Measurements from ENCODE around the gene GBE1. TPM values are rescaled to one million over a fixed set of nuclear protein-coding genes. Genes with fewer than 3 reads are reported as not detected.

GBE1 gene
- polyA plus RNA-seq, 1 experiment, result 37.0 TPM

DNA sequence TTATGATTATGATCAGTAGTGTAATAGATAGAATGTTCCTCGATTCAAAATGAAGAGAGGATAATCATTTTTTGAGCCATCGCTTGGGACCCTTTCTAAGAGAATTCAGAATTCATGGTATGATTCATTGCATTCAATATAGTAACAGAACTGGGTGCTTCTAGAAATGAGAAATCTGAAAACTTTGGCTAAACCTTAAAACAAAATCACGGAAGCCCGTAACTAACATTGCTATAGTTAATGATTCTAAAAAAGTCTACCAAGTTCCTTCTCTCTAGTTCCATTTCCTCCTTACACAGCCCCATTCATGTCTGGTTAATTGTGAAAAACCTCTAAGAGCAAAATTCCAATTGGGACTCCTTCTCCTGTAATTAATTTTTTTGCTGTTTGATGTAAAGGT, 217.1 kb downstream of the GBE1 start:
- no peaks in the 10 kb centered on the region for H3K36me3 ChIP-seq (ENCODE audit: control insufficient read depth, insufficient read depth, low read length)
- no peaks in the 10 kb centered on the region for H3K27me3 ChIP-seq (ENCODE audit: control insufficient read depth, insufficient read depth, low read length)
- CTCF ChIA-PET, result interaction anchor here (1.3 kb wide), 1 partner anchor 20 kb away, joined by 3 read pairs; no protein-coding TSS in a partner anchor
- POLR2A ChIA-PET, result no interaction called here
- DNase-seq (ENCODE audit: low read depth), result no peak
- TF ChIP-seq, protein P1, sequence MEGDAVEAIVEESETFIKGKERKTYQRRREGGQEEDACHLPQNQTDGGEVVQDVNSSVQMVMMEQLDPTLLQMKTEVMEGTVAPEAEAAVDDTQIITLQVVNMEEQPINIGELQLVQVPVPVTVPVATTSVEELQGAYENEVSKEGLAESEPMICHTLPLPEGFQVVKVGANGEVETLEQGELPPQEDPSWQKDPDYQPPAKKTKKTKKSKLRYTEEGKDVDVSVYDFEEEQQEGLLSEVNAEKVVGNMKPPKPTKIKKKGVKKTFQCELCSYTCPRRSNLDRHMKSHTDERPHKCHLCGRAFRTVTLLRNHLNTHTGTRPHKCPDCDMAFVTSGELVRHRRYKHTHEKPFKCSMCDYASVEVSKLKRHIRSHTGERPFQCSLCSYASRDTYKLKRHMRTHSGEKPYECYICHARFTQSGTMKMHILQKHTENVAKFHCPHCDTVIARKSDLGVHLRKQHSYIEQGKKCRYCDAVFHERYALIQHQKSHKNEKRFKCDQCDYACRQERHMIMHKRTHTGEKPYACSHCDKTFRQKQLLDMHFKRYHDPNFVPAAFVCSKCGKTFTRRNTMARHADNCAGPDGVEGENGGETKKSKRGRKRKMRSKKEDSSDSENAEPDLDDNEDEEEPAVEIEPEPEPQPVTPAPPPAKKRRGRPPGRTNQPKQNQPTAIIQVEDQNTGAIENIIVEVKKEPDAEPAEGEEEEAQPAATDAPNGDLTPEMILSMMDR (IDR thresholded peaks at IDR 0.05; ENCODE audit: insufficient read depth, low read depth, low read length), result no peak
- no peak overlapping the region for H3K4me3 ChIP-seq (ENCODE audit: low read depth, low read length)

DNA sequence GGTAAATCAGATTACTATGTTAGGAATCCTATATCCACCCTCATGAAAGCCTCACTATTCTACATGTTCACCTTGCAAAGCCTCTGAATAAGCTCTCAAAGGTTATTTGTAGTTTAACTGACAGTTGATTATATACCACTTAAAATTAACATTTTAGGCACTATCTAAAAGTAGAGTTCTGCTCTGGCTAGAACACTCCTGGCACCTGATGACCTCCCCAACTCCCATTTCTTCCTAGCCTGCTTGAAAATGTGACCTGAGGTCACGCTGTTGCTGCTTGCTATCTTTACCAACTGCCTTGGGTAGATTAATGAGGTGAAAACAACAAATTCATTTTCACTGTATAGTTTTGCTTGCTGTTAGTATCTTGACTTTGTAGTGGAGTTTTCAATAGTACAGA, 220.7 kb downstream of the GBE1 start:
- POLR2A ChIA-PET, result no interaction called here
- DNase-seq (ENCODE audit: low read depth), result no peak
- CTCF ChIA-PET, result interaction anchor here (0.5 kb wide), 1 partner anchor 73 kb away, joined by 3 read pairs; no protein-coding TSS in a partner anchor
- TF ChIP-seq, protein P1 (IDR thresholded peaks at IDR 0.05; ENCODE audit: insufficient read depth, low read depth, low read length), result no peak
- Histone ChIP-seq H3K4me3 (ENCODE audit: low read depth, low read length) (no peak overlapping the region), H3K27me3 (ENCODE audit: control insufficient read depth, insufficient read depth, low read length) (no peaks in the 10 kb centered on the region), H3K36me3 (ENCODE audit: control insufficient read depth, insufficient read depth, low read length) (no peaks in the 10 kb centered on the region)

DNA sequence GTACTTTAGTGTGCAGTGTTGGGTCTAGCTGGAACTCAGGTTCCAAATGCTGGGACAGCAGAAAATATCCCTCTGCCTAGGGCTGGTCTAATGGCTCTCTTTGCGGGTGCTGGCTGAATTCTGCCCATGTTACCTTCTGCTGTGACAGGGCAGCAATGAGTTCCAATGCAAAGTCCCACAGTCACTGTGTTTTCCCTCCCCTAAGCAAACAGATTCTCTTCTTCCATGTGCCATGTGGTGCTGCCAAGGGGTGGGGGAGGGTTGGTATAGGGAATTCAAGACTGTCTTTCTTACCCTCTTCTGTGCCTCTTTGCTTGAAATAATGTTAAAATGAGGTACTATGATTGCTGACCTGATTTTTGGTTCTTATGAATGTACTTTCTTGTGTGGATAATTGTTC, 229.6 kb downstream of the GBE1 start:
- Histone ChIP-seq H3K36me3 (ENCODE audit: control insufficient read depth, insufficient read depth, low read length) (peaks cover 9% of the 10 kb centered on the region), H3K4me3 (ENCODE audit: low read depth, low read length) (no peak overlapping the region), H3K27me3 (ENCODE audit: control insufficient read depth, insufficient read depth, low read length) (no peaks in the 10 kb centered on the region)
- DNase-seq (ENCODE audit: low read depth), result no peak
- CTCF ChIA-PET, result no interaction called here
- TF ChIP-seq, protein P1 (IDR thresholded peaks at IDR 0.05; ENCODE audit: insufficient read depth, low read depth, low read length), result no peak
- POLR2A ChIA-PET, result no interaction called here

DNA sequence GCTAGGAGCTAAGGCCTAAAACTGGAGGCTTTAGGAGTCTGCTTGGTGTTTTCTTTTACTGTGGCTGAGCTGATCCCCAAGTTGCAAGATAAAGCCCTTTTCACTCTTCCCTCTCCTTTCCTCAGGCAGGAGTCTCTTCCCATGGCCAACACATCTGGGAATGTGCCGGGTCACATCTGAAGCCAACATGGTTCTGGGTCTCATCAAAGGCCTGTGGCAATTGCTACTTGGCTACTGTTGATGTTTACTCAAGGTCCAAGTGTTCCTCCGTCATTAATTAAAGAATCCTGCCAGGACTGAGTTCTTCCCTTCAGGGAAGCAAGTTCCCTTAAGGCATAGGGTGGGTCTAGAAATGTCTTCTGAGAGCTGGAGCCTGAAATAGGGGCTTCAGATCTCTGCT, 230.2 kb downstream of the GBE1 start:
- H3K4me3 ChIP-seq (ENCODE audit: low read depth, low read length), result no peak overlapping the region
- TF ChIP-seq, protein P1 (IDR thresholded peaks at IDR 0.05; ENCODE audit: insufficient read depth, low read depth, low read length), result no peak
- DNase-seq (ENCODE audit: low read depth), result no peak
- H3K27me3 ChIP-seq (ENCODE audit: control insufficient read depth, insufficient read depth, low read length), result no peaks in the 10 kb centered on the region
- peaks cover 9% of the 10 kb centered on the region for H3K36me3 ChIP-seq (ENCODE audit: control insufficient read depth, insufficient read depth, low read length)
- ChIA-PET POLR2A (no interaction called here), CTCF (no interaction called here)

DNA sequence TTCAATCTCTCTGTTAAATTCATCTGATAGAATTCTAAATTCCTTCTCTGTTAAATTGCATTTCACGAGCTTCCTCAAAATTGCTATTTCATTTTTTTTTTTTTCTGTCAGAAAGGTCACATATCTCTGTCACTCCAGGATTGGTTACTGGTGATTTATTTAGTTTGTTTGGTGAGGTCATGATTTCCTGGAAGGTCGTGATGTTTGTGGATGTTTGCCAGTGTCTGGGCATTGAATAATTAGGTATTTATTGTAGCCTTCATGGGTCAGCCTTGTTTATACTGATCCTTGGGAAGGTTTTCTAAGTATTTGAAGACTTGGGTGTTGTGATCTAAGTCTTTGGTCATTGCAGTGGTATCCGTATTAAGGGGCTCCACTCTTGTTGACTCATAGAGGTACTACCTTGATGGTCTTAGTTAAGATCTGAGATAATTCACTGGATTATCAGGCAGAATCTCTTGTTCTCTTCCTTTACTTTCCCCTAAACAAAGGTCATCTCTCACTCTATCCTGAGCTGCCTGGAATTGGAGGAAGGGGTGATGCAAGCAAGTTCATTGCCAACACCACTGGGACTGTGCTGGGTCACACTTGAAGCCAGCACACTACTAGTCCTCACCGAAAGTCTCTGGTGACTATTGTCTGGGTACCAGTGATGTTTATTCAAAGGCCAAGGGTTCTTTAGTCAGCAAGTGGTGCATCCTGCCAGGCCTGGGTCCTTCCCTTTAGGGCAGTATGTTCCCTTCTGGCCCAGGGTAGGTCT, 231.1 kb downstream of the GBE1 start:
- no peaks in the 10 kb centered on the region for H3K27me3 ChIP-seq (ENCODE audit: control insufficient read depth, insufficient read depth, low read length)
- CTCF ChIA-PET, result no interaction called here
- no peak for DNase-seq (ENCODE audit: low read depth)
- H3K36me3 ChIP-seq (ENCODE audit: control insufficient read depth, insufficient read depth, low read length), result peaks cover 9% of the 10 kb centered on the region
- no peak overlapping the region for H3K4me3 ChIP-seq (ENCODE audit: low read depth, low read length)
- TF ChIP-seq, protein P1 (IDR thresholded peaks at IDR 0.05; ENCODE audit: insufficient read depth, low read depth, low read length), result no peak
- POLR2A ChIA-PET, result interaction anchor here (0.8 kb wide), 1 partner anchor 19 kb away, joined by 10 read pairs; no protein-coding TSS in a partner anchor
